Limb (tissue), 2 donors: ENCODE results near the gene NAALADL2.
A peak's percentile ranks its signal among the peaks of the same experiment; 100 is the strongest.

ENCODE experiments used
- DNase-seq, 2 donors: peaks; one replicate each; pipeline ENCODE4 v3.0.0-alpha.2; 2016; ENCODE audit errors: extremely low spot score in 2 of 2

The NAALADL2 gene

DNA sequence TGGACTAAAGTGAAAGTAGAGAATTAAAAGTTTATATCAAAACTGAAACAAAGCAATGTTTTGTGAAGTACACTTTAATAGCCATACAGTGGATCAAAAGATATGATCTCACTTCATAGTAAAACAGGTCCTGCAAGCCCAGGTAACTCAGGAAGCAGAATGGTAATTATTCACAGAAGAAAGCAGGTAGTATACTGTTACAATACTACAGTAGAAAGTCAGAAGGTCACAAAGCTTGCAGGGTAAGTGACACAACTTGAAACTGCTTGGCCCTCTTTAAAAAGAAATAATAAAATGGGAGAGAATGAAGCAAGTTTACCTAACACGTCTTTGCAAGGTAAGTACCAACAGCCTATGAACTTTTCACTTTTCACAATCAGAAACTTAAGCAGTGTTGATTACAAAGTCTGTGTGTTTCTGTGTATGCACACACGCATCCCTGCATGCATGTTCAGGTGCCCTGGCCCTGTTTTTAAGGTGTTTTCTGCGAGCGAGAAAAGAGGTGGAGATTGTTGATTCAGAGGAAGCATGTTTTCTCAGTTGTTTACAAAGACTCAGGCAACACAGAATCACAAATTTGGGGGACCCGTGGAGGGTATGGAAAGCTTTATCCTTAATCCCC lies at the start of gene NAALADL2:
TSS of gene NAALADL2 (plus strand) at position 221 of the 622 bp plus-strand sequence.
- no peak for DNase-seq

DNA sequence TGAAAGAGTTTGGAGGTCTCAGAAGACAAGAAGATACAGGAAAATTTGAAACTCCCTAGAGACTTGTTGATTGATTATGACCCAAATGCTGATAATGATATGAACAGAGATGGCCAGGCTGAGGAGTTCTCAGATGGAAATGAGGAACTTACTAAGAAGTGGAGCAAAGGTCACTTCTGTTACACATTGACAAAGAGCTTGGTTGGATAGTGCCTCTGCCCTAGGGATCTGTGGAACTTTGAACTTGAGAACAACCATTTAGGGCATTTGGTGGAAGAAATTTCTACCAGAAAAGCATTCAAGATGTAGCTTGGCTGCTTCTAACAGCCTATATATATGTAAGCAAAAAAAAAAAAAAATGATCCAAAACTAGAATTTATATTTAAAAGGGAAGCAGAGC lies 48.9 kb upstream of the NAALADL2 start:
- DNase-seq: no peak

DNA sequence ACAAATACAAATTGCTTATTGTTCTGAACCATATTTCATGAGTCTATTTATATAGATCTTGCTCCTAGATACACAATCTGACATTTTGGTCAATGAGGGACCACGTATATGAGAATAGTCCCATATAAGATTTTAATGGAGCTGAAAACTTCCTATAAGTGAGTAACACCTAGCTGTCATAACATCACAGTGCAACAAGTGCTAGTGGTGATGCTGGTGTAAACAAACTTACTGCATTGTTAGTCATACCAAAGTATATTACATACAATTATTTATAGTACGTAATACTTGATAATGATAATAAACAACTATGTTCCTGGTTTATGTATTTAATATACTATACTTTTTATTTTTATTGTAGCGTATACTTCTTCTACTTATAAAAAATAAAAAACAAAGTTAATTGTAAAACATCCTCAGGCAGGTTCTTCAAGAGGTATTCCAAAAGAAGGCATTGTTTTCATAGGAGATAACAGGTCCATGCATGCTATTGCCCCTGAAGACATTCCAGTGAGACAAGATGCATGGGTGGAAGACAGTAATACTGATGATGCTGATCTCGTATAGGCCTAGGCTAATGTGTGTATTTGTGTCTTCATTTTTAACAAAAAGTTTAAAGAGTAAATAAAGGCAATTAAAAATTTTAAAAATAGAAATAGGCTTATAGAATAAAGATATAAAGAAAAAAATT lies 46.8 kb upstream of the NAALADL2 start:
- DNase-seq: no peak

DNA sequence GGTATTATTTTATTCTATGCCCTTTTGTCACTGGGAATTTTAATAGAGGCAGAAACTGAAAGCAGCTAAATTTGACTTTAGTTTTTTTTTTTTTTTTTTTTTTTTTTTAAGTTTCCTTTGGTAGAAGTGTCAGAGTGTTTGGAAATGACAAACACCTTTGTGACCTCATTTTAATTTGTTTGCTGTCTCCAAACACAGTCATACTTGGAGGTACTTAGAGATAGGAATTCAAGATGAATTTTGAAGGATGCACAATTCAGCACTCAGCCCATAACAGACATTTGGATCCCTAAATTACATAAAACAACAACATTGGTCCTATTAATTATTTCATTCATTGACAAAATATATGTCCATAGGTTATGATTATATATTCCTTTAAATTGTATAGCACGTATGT lies 43.4 kb upstream of the NAALADL2 start:
- no peak for DNase-seq

DNA sequence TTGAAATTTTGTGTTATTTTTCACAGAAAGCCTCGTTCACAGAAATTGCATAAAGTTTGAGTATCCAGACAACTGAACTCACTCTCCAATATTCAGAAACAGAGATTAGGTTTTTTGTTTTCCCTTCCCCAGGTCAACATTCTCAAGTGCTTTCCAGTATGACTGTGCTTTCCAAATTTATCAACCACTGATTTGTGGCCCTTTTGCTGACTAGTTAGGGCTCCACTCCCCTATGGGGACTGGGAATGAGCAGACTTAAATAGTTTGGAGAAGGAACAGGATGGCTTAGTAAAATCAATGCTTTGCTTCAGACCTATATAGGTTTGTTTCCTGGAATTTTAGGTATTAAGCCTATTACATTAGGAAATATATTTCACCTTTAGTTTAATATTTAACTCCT lies 38.2 kb upstream of the NAALADL2 start:
- no peak for DNase-seq

DNA sequence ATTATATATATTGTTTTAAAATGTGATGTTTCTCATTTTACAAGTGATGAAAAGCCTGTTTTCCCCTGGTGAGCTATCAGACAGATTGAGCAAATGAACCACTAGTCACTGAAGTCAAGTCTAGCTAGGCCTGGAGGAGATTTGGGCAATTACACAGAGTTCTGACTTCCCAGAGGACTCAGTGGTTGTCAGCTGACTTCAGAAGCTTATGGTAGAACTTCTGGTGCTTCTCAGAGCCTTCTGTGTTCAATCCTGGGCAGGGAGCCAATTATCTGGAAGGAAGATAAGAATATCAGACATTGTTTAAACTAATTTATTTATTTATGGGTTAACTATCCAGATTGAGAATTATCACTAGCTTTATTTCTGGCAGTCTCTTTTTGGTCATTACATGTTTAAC lies 37.7 kb upstream of the NAALADL2 start:
- DNase-seq: no peak

DNA sequence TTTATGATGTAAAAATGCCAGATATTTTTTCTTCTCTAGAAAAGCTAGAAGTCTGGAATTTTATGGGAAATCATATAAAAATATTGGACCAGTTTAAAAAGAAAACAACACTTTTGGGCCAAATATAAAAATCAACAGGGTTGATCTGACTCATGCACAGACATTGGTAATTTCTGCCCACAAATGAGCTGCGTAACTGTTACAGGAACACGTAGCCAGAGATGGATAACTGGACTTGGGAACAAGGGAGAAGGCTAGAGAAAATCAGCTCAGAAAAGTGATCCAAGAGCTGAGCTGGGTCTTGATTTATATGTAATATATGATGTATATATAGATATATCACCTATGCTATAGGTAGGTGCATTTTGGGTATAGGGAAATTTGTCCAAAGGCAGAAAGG lies 36.8 kb upstream of the NAALADL2 start:
- DNase-seq: no peak

DNA sequence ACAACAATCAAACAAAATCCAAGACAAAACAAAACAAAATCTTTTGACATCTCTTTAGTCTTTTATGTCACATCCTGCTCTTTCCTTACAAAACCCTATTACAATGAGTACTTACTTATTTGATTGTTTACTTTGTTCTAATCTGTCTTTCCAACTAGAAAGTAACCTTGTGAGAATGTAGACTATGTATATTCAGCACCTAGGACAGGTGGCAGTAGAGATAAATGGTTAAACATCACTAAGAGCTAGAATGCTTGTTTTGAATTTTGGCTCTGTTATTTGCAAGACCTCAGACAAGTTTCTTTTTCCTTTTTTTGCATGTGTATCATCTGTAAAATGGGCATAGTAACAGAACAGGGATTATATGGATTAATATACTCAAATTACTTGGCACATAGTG lies 33.1 kb upstream of the NAALADL2 start:
- no peak for DNase-seq

DNA sequence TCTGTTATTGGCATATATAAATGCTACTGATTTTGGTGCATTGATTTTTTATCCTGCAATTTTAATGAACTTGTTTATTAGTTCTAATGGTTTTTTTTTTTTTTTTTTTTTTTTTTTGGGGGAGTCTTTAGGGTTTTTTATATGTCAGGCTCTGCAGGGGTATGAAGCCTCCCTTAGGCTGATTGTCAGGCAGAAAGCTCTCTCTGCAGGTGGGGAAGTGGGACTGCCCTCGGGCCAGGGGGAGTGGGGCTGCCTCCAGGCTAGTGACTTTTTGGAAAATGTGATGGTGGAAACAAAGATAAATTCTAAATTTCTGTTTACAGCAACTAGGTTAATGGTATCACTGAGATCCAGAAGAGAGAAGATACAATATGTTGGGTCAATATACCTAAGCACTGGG lies 14.4 kb upstream of the NAALADL2 start:
- no peak for DNase-seq

DNA sequence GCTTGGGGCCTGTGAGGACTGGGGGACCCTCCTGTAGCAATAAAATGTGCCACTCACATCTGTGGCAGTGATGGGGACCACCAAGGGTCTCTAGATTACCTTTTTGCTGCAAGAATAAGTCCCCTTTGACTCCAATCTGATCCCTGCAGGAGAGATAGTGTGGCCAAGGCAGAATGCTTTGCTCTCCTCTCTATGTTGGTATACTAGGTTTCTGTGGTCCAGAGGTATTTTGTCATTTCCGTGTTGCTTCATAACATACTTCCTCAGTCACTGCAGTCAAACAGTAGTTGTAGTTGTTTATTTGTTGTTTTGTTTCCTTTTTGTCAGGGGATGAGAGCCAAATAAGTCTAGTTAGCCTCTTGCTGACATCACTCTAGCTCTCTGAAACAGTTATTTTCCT lies 13.1 kb upstream of the NAALADL2 start:
- DNase-seq: no peak

DNA sequence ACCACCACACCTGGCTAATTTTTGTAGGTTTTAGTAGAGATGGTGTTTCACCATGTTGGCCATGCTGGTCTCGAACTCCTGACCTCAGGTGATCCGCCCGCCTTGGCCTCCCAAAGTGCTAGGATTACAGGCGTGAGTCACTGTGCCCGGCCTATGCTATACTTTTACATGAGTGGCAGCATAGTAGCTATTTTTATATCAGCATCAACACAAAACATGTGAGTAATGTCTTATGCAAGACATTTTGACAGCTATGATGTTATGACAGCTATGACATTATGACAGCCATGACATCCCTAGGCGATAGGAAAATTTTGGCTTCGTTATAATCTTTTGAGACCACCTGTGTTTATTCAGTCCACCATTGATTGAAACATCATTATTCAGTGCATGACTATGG lies 4.1 kb upstream of the NAALADL2 start:
- no peak for DNase-seq

DNA sequence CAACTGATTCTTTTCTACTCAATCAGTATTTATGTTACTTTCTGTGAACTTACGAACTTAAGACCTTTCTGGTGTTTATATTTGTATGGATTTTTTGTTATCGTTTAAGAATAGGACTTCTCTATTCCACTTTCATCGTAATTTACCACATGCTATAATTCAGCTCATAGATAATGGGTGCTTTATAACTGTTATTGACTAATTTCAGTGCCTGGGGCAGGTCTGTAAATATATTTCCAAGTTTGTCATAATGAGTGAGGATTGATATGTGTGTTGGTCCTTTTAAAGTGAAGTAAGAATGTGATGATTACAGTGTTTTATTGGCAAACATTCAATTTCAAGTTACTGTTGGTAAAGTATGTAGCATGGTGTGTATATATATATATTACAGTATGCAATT lies 1.8 kb upstream of the NAALADL2 start:
- no peak for DNase-seq

DNA sequence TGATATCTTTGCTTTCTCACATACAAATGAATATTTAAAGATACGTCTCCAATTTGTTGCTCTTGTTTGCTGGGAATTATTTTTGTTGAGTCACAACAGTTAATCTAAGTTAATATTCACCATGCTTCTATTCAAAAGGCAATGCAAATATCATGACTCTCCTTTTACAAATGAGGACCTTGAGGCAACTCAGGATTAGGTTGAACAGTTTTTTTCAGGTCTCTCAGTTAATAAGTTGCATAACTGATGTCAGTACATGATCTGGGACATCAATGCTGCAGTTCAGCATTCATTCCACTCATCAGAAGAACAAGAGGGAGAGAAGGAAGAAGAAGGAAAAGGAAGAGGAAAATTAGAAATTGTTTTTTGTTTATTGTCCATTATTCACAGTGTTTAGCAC lies 781 bp upstream of the NAALADL2 start:
- no peak for DNase-seq

DNA sequence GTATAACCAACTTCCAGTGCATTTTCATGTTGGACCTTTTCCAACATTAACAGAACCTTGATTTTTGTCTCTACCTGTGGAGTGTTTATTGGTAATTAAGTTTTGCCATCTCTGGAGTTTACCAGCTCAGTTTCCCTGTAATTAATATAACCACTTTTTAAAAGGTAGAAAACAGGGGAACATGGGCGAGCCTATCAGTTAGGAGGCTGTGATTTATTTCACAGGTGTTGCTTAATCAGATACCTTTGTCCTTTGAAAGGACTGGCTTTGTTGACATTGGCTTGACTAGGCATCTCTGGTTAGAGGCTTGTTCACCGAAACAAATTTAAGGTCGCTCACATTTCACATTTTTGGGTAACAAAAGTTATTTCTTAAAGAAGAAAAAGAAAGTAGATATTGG lies 622 bp downstream of the NAALADL2 start:
- no peak for DNase-seq

DNA sequence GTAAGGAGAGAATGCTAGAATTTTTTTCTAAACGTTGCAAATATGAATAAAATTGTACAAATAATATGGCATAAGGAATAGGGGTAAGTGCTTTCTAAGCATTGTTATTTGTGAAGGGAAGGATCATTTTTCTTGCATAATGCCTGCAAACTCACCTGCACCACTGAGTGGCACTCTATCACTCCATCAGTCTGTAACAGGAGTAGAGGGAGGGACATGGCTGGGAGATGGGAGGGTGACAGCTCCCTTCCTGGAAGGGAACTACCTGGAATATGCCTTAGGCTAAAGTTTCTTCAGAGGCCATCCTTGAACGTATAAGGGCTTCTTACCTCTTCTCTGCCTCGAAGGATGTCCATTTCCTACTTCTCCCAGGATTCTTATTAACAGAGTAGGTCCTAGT lies 3.0 kb downstream of the NAALADL2 start:
- DNase-seq: no peak

DNA sequence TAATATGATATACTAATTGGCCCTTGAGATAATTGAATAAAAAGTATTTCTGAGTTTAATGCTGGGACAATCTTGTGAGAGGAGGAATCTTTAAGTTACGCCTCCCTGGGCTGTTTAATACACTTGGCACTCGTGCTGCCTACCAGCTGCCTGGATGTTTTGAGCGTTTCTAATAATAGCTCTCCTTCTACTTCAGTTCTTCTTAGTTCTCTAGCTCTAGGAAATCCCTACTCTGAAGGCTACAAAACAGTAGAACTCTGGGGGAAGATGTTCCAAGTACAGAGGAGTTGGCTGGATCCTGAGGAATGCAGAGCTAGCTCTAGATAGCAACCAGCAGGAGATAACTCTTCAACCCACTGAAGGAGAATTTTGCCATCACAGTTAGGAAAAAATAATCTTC lies 3.5 kb downstream of the NAALADL2 start:
- DNase-seq: peak in 1 of 2 donors; percentile 31

DNA sequence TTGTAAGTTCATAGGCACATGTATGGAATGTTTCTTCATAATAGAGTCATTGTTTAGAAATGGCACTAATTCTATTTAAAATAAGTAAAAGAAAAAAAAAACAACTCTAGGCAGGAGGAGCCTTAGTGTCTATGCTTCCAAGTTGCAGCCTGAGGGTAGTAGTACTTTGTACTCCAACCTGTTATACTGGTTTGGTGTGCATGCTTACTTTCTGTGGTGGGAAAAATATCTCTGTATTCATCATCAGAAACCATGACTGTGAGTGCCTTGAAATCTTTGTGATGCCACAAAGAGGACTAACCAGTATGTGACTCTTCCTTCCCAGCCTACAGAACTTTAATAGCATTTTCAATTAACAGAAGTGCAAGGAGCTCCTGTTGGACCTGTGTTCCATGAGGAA lies 4.4 kb downstream of the NAALADL2 start:
- no peak for DNase-seq

DNA sequence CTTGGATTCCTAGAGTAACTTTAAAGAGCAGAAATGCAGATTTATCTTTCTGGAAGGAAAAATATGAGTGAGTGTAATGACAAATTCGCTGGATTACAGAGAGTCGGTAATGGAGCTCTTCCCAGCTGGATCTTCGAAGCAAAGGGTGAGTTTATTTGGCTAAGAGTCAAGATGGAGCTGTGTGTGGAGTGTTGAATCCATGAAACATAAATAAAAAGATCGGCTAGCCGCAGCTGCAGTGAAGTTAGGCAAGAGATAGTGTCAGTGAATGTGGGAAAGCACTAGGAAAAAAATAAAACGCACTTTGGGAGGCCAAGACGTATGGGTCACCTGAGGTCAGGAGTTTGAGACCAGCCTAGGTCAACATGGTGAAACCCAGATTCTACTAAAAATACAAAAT lies 10.3 kb downstream of the NAALADL2 start:
- DNase-seq: no peak

DNA sequence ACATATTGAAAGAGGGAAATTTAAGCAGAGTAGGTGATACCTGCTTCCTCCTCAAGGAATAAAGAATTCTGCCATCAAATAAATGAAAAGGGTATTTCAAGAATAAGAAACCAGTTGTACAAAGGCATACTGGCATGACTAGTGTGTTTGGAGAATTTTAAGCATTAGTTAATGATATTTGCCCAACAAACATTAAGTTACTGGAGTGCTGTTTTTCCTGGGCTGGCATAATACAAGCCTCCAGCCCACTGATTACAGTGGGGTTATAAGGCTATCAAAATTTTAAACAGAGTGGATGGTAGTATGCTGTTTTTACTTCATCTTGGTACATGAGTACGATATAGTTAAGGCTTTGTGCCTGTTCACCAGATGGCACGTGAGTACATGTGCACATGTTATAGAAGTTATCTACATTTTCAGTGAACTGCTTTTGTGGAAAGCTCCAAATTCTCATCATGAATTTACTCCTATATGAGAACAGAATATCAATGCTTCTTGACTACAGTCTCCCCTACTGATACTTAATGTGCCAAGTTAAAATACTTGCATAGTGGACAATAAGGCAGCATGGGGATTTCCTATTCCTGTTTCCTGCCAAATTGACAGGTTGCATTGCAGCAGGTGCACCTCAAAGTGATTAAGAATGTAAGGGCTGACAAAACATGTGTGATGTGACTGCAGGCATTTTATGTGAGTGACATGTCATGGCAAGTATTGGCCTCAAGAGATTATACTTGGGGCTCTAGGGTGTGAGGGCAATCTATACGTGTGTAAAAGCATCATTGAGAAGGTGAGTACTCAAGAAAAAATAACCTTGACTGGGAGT lies 14.9 kb downstream of the NAALADL2 start:
- DNase-seq: no peak

DNA sequence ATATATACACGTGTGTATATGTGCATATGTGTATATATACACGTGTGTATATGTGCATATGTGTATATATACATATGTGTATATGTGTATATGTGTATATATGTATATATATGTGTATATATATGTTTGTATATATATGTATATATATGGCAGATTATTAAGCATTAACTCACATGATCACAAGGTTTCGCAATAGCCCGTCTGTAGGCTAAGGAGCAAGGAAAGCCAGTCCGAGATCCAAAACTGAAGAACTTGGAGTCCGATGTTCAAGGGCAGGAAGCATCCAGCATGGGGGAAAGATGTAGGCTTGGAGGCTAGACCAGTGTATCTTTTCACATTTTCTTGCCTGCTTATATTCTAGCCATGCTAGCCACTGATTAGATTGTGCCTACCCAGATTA lies 23.7 kb downstream of the NAALADL2 start:
- no peak for DNase-seq

DNA sequence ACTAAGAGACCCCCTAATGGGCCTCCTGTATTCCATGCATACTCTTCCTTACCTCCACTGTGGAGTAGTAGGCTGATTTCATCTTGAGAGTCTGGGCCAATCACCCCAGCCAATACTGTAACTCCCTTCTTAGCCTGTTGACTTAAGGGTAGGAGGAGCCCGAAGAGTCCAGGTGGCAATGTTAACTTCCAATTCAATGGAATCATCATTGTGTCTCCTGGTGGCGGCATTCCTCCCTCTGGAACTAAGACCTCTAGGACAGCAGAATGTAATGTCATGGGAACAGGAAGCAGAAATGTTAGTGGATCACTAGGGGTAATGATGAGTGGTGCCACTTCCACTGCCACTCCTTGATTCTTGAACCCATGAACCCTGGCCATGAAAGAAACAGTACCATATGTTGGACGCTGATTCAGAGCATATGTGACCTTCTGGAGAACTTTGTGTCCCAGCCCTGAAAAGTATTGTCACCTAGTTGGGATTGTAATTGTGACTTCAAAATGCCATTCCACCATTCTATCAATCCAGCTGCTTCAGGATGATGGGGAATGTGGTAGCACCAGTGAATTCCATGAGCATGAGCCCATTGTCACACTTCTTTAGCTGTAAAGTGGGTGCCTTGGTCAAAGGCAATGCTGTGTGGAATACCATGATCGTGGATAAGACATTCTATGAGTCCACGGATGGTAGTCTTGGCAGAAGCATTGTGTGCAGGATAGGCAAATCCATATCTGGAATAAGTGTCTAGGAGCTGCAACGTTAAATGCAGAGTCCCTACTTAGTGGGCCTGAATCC lies 24.9 kb downstream of the NAALADL2 start:
- no peak for DNase-seq
